ENCODE results near the gene FOXO3.
"Not testable (repeated sequence)": the region's sequence is repeated elsewhere in the genome, so short reads cannot be mapped to it uniquely, and the experiment has no call there.

The FOXO3 gene

GRCh38 chr6:108680314-108680713 is 119.6 kb downstream of the FOXO3 start:
- not testable (repeated sequence) for DNase-seq (ENCODE audit: low read depth in 1 of 2, low spot score in 1 of 2)

- DNase-seq (ENCODE audit: low read depth in 1 of 2, low spot score in 1 of 2) = not testable (repeated sequence)
These were observed 121.0 kb downstream of the FOXO3 start for GRCh38 chr6:108681721-108682120.

- DNase-seq (ENCODE audit: low read depth in 1 of 2, low spot score in 1 of 2) = not testable (repeated sequence)
These were observed 121.8 kb downstream of the FOXO3 start for GRCh38 chr6:108682383-108683119.

- DNase-seq (ENCODE audit: low read depth in 1 of 2, low spot score in 1 of 2) = not testable (repeated sequence)
These were observed 123.3 kb downstream of the FOXO3 start for GRCh38 chr6:108683976-108684375.

- no peak for DNase-seq (ENCODE audit: low read depth in 1 of 2, low spot score in 1 of 2)
These were observed 124.1 kb downstream of the FOXO3 start for GRCh38 chr6:108684771-108685329.

GRCh38 chr6:108685970-108686369 is 125.3 kb downstream of the FOXO3 start:
- DNase-seq (ENCODE audit: low read depth in 1 of 2, low spot score in 1 of 2) = no peak

- no peak for DNase-seq (ENCODE audit: low read depth in 1 of 2, low spot score in 1 of 2)
These were observed 126.2 kb downstream of the FOXO3 start for GRCh38 chr6:108686896-108687295.

GRCh38 chr6:108687921-108688320 is 127.2 kb downstream of the FOXO3 start:
- DNase-seq (ENCODE audit: low read depth in 1 of 2, low spot score in 1 of 2) = no peak

GRCh38 chr6:108689272-108690161 is 128.8 kb downstream of the FOXO3 start:
- DNase-seq (ENCODE audit: low read depth in 1 of 2, low spot score in 1 of 2) = no peak

GRCh38 chr6:108690326-108691049 is 129.8 kb downstream of the FOXO3 start:
- DNase-seq (ENCODE audit: low read depth in 1 of 2, low spot score in 1 of 2) = no peak

- no peak for DNase-seq (ENCODE audit: low read depth in 1 of 2, low spot score in 1 of 2)
These were observed 132.9 kb downstream of the FOXO3 start for GRCh38 chr6:108693430-108694154.

GRCh38 chr6:108694816-108695215 is 134.1 kb downstream of the FOXO3 start:
- no peak for DNase-seq (ENCODE audit: low read depth in 1 of 2, low spot score in 1 of 2)

- DNase-seq (ENCODE audit: low read depth in 1 of 2, low spot score in 1 of 2) = no peak
These were observed 136.9 kb downstream of the FOXO3 start for GRCh38 chr6:108697561-108698161.

GRCh38 chr6:108698593-108699289 is 138.0 kb downstream of the FOXO3 start:
- no peak for DNase-seq (ENCODE audit: low read depth in 1 of 2, low spot score in 1 of 2)

- DNase-seq (ENCODE audit: low read depth in 1 of 2, low spot score in 1 of 2) = no peak
These were observed 138.7 kb downstream of the FOXO3 start for GRCh38 chr6:108699290-108700041.

GRCh38 chr6:108702106-108702851 is 141.6 kb downstream of the FOXO3 start:
- DNase-seq (ENCODE audit: low read depth in 1 of 2, low spot score in 1 of 2) = no peak

- DNase-seq (ENCODE audit: low read depth in 1 of 2, low spot score in 1 of 2) = no peak
These were observed 145.9 kb downstream of the FOXO3 start for GRCh38 chr6:108706649-108707048.

GRCh38 chr6:108707328-108707976 is 146.7 kb downstream of the FOXO3 start:
- no peak for DNase-seq (ENCODE audit: low read depth in 1 of 2, low spot score in 1 of 2)
